HEK293T (cell line): ENCODE measurements around the gene MRPL43.

Source experiments
- CTCF ChIA-PET: fragments of 350-600 bp; formaldehyde crosslinking; extraction: SDS; loops from one replicate; lab custom pipeline; 2021; ENCODE audit warnings: antibody characterized with exemption, inconsistent platforms; lab: Yijun Ruan, JAX
- POLR2A ChIA-PET: fragments of 350-600 bp; formaldehyde crosslinking; extraction: SDS; loops from one replicate; lab custom pipeline; 2020; ENCODE audit warnings: antibody characterized with exemption, inconsistent platforms; lab: Yijun Ruan, JAX
- DNase-seq: peaks from one replicate; pipeline ENCODE4 v3.0.0; 2012; ENCODE audit warnings: mixed read lengths; ENCODE audit errors: extremely low spot score
- ARNT ChIP-seq: fragments of 450-650 bp; IDR thresholded peaks from 2 replicates; pipeline ENCODE4 v1.6.1; 2017; ENCODE audit warnings: mild to moderate bottlenecking
- BHLHE40 ChIP-seq: fragments of 450-650 bp; IDR thresholded peaks from 2 replicates; pipeline ENCODE4 v1.6.1; 2016; ENCODE audit warnings: mild to moderate bottlenecking, moderate library complexity, borderline replicate concordance
- CTBP1 ChIP-seq: fragments of 450-650 bp; IDR thresholded peaks from 2 replicates; pipeline ENCODE4 v1.6.1; 2016; ENCODE audit warnings: borderline replicate concordance
- ELF4 ChIP-seq: fragments of 450-650 bp; IDR thresholded peaks from 2 replicates; pipeline ENCODE4 v1.6.1; 2017; ENCODE audit warnings: antibody characterized with exemption
- FOXA1 ChIP-seq: fragments of 450-650 bp; IDR thresholded peaks from 2 replicates; pipeline ENCODE4 v1.6.1; 2016; ENCODE audit warnings: mild to moderate bottlenecking
- FOXK2 ChIP-seq: fragments of 450-650 bp; IDR thresholded peaks from 2 replicates; pipeline ENCODE4 v1.6.1; 2016; ENCODE audit warnings: mild to moderate bottlenecking
- FOXM1 ChIP-seq: fragments of 450-650 bp; IDR thresholded peaks from 2 replicates; pipeline ENCODE4 v1.6.1; 2017; ENCODE audit warnings: mild to moderate bottlenecking, borderline replicate concordance
- HDGF ChIP-seq: fragments of 450-650 bp; IDR thresholded peaks from 2 replicates; pipeline ENCODE4 v1.6.1; 2017; ENCODE audit warnings: antibody characterized with exemption, borderline replicate concordance
- L3MBTL2 ChIP-seq: fragments of 450-650 bp; conservative IDR thresholded peaks from 2 replicates; pipeline ENCODE4 v1.6.1; 2016; ENCODE audit warnings: mild to moderate bottlenecking
- LEF1 ChIP-seq: fragments of 450-650 bp; IDR thresholded peaks from 2 replicates; pipeline ENCODE4 v1.6.1; 2017; ENCODE audit warnings: mild to moderate bottlenecking, borderline replicate concordance
- NFRKB ChIP-seq: fragments of 450-650 bp; IDR thresholded peaks from 2 replicates; pipeline ENCODE4 v1.6.1; 2016; ENCODE audit warnings: mild to moderate bottlenecking, moderate library complexity
- PKNOX1 ChIP-seq: fragments of 450-650 bp; IDR thresholded peaks from 2 replicates; pipeline ENCODE4 v1.6.1; 2016
- SP1 ChIP-seq: fragments of 450-650 bp; IDR thresholded peaks from 2 replicates; pipeline ENCODE4 v1.6.1; 2017
- SUZ12 ChIP-seq: fragments of 450-650 bp; IDR thresholded peaks from 2 replicates; pipeline ENCODE4 v1.6.1; 2016; ENCODE audit warnings: mild to moderate bottlenecking
- TARDBP ChIP-seq: fragments of 450-650 bp; IDR thresholded peaks from 2 replicates; pipeline ENCODE4 v1.6.1; 2016
- ZNF384 ChIP-seq: fragments of 450-650 bp; IDR thresholded peaks from 2 replicates; pipeline ENCODE4 v1.6.1; 2016

MRPL43 gene

DNA sequence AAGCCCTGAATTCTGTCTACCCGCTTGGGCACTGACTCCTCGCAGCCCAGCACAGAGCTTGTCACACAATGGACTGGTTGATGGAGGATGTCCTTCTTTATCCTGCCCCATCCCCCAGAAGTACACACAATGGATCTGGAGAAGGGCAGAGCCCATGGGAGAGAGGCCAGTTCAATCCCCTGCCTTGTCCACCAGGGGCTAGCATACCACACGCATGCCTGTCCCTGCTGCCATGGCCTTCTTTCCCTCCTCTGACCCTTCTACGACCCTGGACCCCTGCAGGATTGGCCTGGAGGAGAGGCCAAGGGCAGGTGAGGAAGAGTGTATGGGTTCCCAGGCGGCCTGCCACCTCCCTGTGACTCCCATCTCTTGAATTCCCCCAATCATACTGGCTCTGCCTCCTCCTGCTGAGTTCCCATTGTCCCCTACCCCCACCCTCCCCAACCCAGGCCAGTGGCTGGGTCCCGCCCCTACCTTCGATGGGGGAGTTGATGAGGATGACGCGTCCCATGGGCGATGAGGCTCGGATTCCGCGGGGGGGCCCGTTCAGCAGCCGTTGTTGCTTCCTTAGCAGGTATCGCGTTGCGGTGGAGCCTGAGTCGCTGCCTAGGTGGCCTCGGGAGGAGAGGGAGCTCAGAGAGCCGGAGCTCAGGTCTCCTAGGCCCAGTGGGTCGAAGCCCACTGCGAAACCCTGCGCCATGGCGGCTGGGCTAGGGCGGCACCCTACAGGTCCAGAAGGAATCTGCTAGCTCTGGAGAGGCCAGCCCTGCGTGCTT lies 42.4 kb upstream of the MRPL43 start:
- DNase-seq = peak; percentile 50
- POLR2A ChIA-PET = interaction anchor here (1.4 to 3.9 kb wide), 4 partner anchors 10 to 37 kb away, joined by 9 to 30 read pairs (median 16); partner anchors contain the start of gene KAZALD1
- TF ChIP-seq LEF1 (no peak), SP1 (no peak), FOXK2 (no peak), L3MBTL2 (no peak), CTBP1 (no peak)
- CTCF ChIA-PET = interaction anchor here (0.6 to 6.8 kb wide), 8 partner anchors 12 to 31 kb away, joined by 3 to 35 read pairs (median 6); no protein-coding TSS in a partner anchor

- ChIA-PET POLR2A (interaction anchor here (1.5 to 3.9 kb wide), 4 partner anchors 14 to 113 kb away, joined by 3 to 30 read pairs (median 16); partner anchors contain the start of gene KAZALD1), CTCF (interaction anchor here (0.6 to 6.8 kb wide), 6 partner anchors 11 to 32 kb away, joined by 3 to 35 read pairs (median 6); no protein-coding TSS in a partner anchor)
- no peak for DNase-seq
- TF ChIP-seq ARNT = no peak
- TF ChIP-seq FOXA1 = no peak
- TF ChIP-seq ZNF384 = no peak
- no peak for TF ChIP-seq CTBP1
- no peak for TF ChIP-seq ELF4
- TF ChIP-seq FOXM1 = no peak
- no peak for TF ChIP-seq SP1
- TF ChIP-seq PKNOX1 = no peak
- TF ChIP-seq TARDBP = no peak
- TF ChIP-seq SUZ12 = no peak
- no peak for TF ChIP-seq L3MBTL2
- TF ChIP-seq BHLHE40 = no peak
- no peak for TF ChIP-seq NFRKB
- no peak for TF ChIP-seq LEF1
- TF ChIP-seq HDGF = no peak
- no peak for TF ChIP-seq FOXK2
Observed at GRCh38 chr10:101028446-101029337, 41.4 kb upstream of the MRPL43 start.

DNA sequence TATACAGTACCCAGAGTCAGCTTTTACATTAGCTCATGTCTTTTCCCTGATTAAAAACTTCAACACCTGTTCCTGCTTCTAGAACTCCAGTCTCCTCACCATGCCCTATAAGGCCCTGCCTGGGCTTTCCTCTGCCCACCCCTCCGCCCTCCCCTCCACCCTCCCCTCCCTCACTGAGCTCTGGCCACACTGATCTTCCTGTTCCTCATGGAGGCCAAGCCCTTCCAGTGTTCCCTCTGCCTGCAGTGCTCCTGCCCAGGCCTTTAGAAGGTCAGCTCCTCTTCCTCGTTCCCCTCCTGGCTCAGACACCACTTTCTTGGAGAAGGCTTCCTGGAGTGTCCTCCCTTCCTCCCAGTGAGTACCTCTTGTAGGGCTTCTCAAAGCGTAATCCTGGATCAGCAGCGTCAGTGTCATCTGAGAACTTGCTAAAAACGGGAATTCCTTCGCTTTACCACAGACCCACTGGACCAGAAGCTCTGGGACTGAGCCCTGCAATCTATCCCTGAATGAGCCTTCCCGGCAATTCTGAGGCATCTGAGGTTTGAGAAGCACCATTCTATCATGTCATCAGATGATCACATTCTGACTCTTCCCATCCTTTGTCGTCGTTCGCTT lies 39.9 kb upstream of the MRPL43 start:
- ChIA-PET CTCF (interaction anchor here (0.8 to 6.8 kb wide), 4 partner anchors 9 to 30 kb away, joined by 3 to 35 read pairs (median 10); no protein-coding TSS in a partner anchor), POLR2A (interaction anchor here (0.6 to 1.1 kb wide), 4 partner anchors 13 to 40 kb away, joined by 3 to 4 read pairs (median 3); partner anchors contain the start of genes MRPL43 and TWNK)
- no peak for DNase-seq
- no peak for TF ChIP-seq TARDBP
- TF ChIP-seq ZNF384 = no peak
- no peak for TF ChIP-seq HDGF
- TF ChIP-seq CTBP1 = no peak
- no peak for TF ChIP-seq ELF4
- TF ChIP-seq L3MBTL2 = no peak
- TF ChIP-seq ARNT = no peak
- TF ChIP-seq SUZ12 = no peak
- no peak for TF ChIP-seq SP1
- TF ChIP-seq PKNOX1 = no peak
- no peak for TF ChIP-seq NFRKB
- TF ChIP-seq FOXK2 = no peak
- TF ChIP-seq FOXA1 = no peak
- TF ChIP-seq FOXM1 = no peak
- no peak for TF ChIP-seq BHLHE40
- TF ChIP-seq LEF1 = no peak

DNA sequence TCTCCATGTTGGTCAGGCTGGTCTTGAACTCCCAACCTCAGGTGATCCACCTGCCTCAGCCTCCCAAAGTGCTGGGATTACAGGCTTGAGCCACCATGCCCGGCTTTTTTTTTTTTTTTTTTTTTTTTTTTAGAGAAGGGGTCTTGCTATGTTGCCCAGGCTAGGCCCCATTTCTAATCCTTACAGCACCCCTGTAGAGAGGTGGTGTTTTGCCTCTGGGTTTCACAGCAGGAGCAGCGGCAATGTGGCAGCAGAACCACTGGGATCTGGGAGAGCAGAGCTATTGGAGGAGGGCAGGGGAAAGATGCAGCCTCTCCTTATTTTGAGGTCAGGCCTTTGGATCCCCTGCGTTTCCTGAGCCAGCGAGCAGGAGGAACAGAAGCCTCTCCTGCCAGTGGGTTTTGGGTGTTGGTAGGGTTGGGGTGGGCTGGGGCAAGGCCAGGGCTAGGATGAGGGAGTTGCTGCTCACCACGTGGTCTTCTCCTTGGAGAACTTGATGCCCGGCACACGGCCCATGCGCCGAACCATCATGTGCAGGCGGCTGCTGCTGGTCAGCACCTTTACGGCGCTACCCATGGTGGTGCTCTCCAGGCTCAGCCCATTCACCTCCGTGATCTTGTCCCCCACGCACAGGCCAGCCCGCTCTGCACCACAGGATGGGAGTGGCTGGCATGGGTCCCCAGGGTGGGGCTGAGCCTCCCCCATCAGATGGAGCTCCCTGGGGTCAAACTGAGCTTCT lies 35.8 kb upstream of the MRPL43 start:
- DNase-seq = no peak
- POLR2A ChIA-PET = no interaction called here
- CTCF ChIA-PET = interaction anchor here (0.6 kb wide), 2 partner anchors 25 to 234 kb away, joined by 3 read pairs; no protein-coding TSS in a partner anchor
- no peak for TF ChIP-seq FOXM1
- no peak for TF ChIP-seq L3MBTL2
- no peak for TF ChIP-seq PKNOX1
- TF ChIP-seq BHLHE40 = no peak
- TF ChIP-seq SUZ12 = no peak
- TF ChIP-seq LEF1 = no peak
- no peak for TF ChIP-seq NFRKB
- no peak for TF ChIP-seq ARNT
- no peak for TF ChIP-seq TARDBP
- no peak for TF ChIP-seq SP1
- no peak for TF ChIP-seq ELF4
